AG09309 (cell line): ENCODE data around the gene DNAH10.

Experiments used
- DNase-seq: peaks from one replicate; pipeline ENCODE4 v3.0.0-alpha.2; 2010; ENCODE audit warnings: low read depth
- H3K4me3 ChIP-seq: 2 replicates; pipeline ENCODE4 v1.5.1; 2011; ENCODE audit warnings: mild to moderate bottlenecking, low read depth, low read length, moderate library complexity; ENCODE audit not compliant: control insufficient read depth
- CTCF ChIP-seq: IDR thresholded peaks from 2 replicates; pipeline ENCODE4 v1.5.1; 2011; ENCODE audit warnings: mild to moderate bottlenecking, low read depth, low read length, inconsistent platforms; ENCODE audit not compliant: insufficient read depth, control insufficient read depth; ENCODE audit errors: missing control alignments

The DNAH10 gene

GRCh38 chr12:123816896-123817537, 54.9 kb downstream of the DNAH10 start:
- no peak for DNase-seq
- no peak for TF ChIP-seq CTCF
- H3K4me3 ChIP-seq = no peak overlapping the region

- H3K4me3 ChIP-seq = no peak overlapping the region
- DNase-seq = no peak
- TF ChIP-seq CTCF = no peak
Measured at GRCh38 chr12:123822804-123823203, 60.7 kb downstream of the DNAH10 start.

- no peak for TF ChIP-seq CTCF
- DNase-seq = no peak
- no peak overlapping the region for H3K4me3 ChIP-seq
Measured at GRCh38 chr12:123828120-123828519, 66.0 kb downstream of the DNAH10 start.

- DNase-seq = no peak
- no peak for TF ChIP-seq CTCF
- H3K4me3 ChIP-seq = no peak overlapping the region
Measured at GRCh38 chr12:123828854-123829547, 66.9 kb downstream of the DNAH10 start.

- no peak for TF ChIP-seq CTCF
- DNase-seq = no peak
- H3K4me3 ChIP-seq = no peak overlapping the region
Measured at GRCh38 chr12:123829561-123829960, 67.5 kb downstream of the DNAH10 start.

- TF ChIP-seq CTCF = no peak
- no peak overlapping the region for H3K4me3 ChIP-seq
- no peak for DNase-seq
Measured at GRCh38 chr12:123830675-123831074, 68.6 kb downstream of the DNAH10 start.

- TF ChIP-seq CTCF = no peak
- H3K4me3 ChIP-seq = no peak overlapping the region
- no peak for DNase-seq
Measured at GRCh38 chr12:123832052-123832451, 70.0 kb downstream of the DNAH10 start.
